Cardiac muscle cell (in vitro differentiated cells and primary cell): ENCODE results near the gene CEP19. TPM values are rescaled to one million over a fixed set of nuclear protein-coding genes. Genes with fewer than 3 reads are reported as not detected.

ENCODE experiments used
- DNase-seq, 2 donors: peaks; one replicate each; pipeline versions ENCODE4 v3.0.0 to v3.0.0-alpha.2; 2010 to 2017; ENCODE audit warnings: low read depth in 1 of 2, low spot score in 1 of 2
- H3K27ac ChIP-seq: fragments of 200-600 bp; sonication (generic); 2 replicates; pipeline ENCODE4 v1.5.1; 2016
- H3K27me3 ChIP-seq: fragments of 200-600 bp; sonication (generic); 2 replicates; pipeline ENCODE4 v1.6.0; 2016; ENCODE audit warnings: control low read depth
- H3K36me3 ChIP-seq: fragments of 200-600 bp; sonication (generic); 2 replicates; pipeline ENCODE4 v1.5.1; 2016; ENCODE audit warnings: control low read depth
- H3K4me1 ChIP-seq: fragments of 200-600 bp; sonication (generic); 2 replicates; pipeline ENCODE4 v1.8.1; 2017; ENCODE audit warnings: low read depth, mild to moderate bottlenecking, mixed run types
- H3K4me3 ChIP-seq: fragments of 200-600 bp; sonication (generic); 2 replicates; pipeline ENCODE4 v1.5.1; 2016; ENCODE audit warnings: mild to moderate bottlenecking
- H3K9me3 ChIP-seq: fragments of 200-600 bp; sonication (generic); 2 replicates; pipeline ENCODE4 v1.5.1; 2017; ENCODE audit warnings: low read depth, mild to moderate bottlenecking, control low read depth
- CTCF ChIP-seq: IDR thresholded peaks from 2 replicates; pipeline ENCODE4 v1.5.1; 2012; ENCODE audit warnings: low read depth, mild to moderate bottlenecking, low read length
- polyA plus RNA-seq: library from polyadenylated mRNA; unstranded; fragments of >200 nt; fragmentation: Nextera tagmentation; extraction: Ambion mirVana; gene quantifications from 2 replicates; pipeline ENCODE4 v1.2.1, GENCODE V29; 2016
- total RNA-seq: library from RNA; depleted of rRNA; stranded (reverse); fragments of >200 nt; gene quantifications from 2 replicates; pipeline ENCODE4 v1.2.3, GENCODE V29; 2016

The CEP19 gene
- total and polyA plus RNA-seq, 2 experiments from 2014 or later, result 2.9 to 9.3 TPM

- Histone ChIP-seq H3K4me1 (no peaks in the 10 kb centered on the region), H3K27me3 (no peaks in the 10 kb centered on the region), H3K36me3 (no peaks in the 10 kb centered on the region), H3K9me3 (no peaks in the 10 kb centered on the region), H3K4me3 (no peak overlapping the region), H3K27ac (no peak overlapping the region)
- no peak for TF ChIP-seq CTCF
- DNase-seq, result peak in 1 of 2 donors; percentile 41
Observed at GRCh38 chr3:196694202-196694638, 17.8 kb downstream of the CEP19 start.

GRCh38 chr3:196691386-196691785, 20.7 kb downstream of the CEP19 start:
- H3K4me3 ChIP-seq, result no peak overlapping the region
- TF ChIP-seq CTCF, result no peak
- no peaks in the 10 kb centered on the region for H3K4me1 ChIP-seq
- no peaks in the 10 kb centered on the region for H3K36me3 ChIP-seq
- no peak overlapping the region for H3K27ac ChIP-seq
- no peaks in the 10 kb centered on the region for H3K9me3 ChIP-seq
- H3K27me3 ChIP-seq, result no peaks in the 10 kb centered on the region
- no peak for DNase-seq

- no peaks in the 10 kb centered on the region for H3K36me3 ChIP-seq
- no peak overlapping the region for H3K4me3 ChIP-seq
- no peak overlapping the region for H3K27ac ChIP-seq
- no peak for TF ChIP-seq CTCF
- no peaks in the 10 kb centered on the region for H3K27me3 ChIP-seq
- H3K4me1 ChIP-seq, result no peaks in the 10 kb centered on the region
- DNase-seq, result no peak
- no peaks in the 10 kb centered on the region for H3K9me3 ChIP-seq
Observed at GRCh38 chr3:196689941-196690660, 21.9 kb downstream of the CEP19 start.

- TF ChIP-seq CTCF, result no peak
- Histone ChIP-seq H3K4me1 (no peaks in the 10 kb centered on the region), H3K27ac (no peak overlapping the region)
Observed at GRCh38 chr3:196688349-196688748, 23.7 kb downstream of the CEP19 start.

GRCh38 chr3:196686436-196686835, 25.6 kb downstream of the CEP19 start:
- no peaks in the 10 kb centered on the region for H3K27me3 ChIP-seq
- H3K4me1 ChIP-seq, result no peaks in the 10 kb centered on the region
- no peak overlapping the region for H3K27ac ChIP-seq
- H3K9me3 ChIP-seq, result no peaks in the 10 kb centered on the region
- TF ChIP-seq CTCF, result no peak
- no peak overlapping the region for H3K4me3 ChIP-seq
- H3K36me3 ChIP-seq, result no peaks in the 10 kb centered on the region
- DNase-seq, result peak in 1 of 2 donors; percentile 33

More at GRCh38 chr3:196688349-196688748, 23.7 kb downstream of the CEP19 start:
- DNase-seq, result peak in 1 of 2 donors; percentile 98
- Histone ChIP-seq H3K27me3 (no peaks in the 10 kb centered on the region), H3K4me3 (no peak overlapping the region), H3K36me3 (no peaks in the 10 kb centered on the region), H3K9me3 (no peaks in the 10 kb centered on the region)
